Jurkat, Clone E6-1 (cell line): ENCODE data around the gene SLC7A4.

ENCODE experiments used
- DNase-seq: peaks from one replicate; pipeline ENCODE4 v3.0.0-alpha.2; 2011; ENCODE audit warnings: low read depth, low spot score
- H3K4me3 ChIP-seq: 2 replicates; pipeline ENCODE4 v1.5.1; 2011; ENCODE audit warnings: mild to moderate bottlenecking, low read length, control low read depth, moderate library complexity

The SLC7A4 gene

GRCh38 chr22:20992056-20992442, 40.3 kb downstream of the SLC7A4 start:
- no peak overlapping the region for H3K4me3 ChIP-seq
- DNase-seq = no peak

GRCh38 chr22:20991252-20992055, 40.9 kb downstream of the SLC7A4 start:
- no peak overlapping the region for H3K4me3 ChIP-seq
- no peak for DNase-seq

DNA sequence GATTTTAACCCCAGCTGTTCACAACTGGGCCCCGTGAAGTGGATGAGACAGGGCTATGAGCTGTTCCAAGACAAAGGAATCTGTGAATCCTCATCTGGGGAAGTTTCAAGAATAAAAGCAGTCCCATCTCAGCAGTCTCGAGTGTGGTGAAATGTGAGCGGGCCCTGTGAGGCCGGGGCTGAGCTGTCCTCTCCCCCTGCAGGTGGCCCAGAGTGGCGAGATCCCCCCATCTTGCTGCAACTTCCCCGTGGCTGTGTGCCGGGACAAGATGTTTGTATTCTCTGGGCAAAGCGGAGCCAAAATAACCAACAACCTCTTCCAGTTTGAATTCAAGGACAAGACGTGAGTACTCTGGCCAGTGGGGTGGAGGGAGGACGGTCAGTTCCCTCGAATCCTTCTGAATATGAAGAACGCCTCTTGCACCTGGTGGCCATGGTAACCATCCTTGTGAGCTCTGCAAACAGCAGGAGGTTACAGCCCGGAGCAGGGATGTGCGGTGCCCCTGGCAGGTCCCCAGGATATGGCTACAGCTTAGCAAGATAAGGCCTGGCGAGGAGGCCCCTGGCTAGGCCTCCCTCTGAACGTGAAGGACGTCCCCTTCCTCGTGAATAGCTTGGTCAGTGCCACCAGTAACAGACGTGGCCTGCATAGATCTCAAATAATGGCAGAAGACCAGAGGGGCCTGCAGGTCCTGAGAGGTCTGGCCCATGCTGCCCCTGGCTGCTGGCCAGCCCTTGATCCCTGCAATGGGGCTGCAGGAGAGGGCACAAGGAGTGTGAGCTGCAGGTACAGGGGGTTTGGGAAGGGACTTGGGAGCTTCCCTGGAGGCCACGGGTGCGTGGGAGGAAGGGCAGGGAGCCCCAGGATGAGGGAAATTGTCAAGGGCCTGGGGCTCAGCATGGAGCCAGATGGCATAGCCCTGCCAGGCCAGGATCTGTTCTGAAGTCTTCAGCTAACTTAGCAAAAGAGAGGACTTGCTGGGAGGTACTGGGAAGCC, 41.9 kb downstream of the SLC7A4 start:
- DNase-seq = no peak
- no peak overlapping the region for H3K4me3 ChIP-seq

DNA sequence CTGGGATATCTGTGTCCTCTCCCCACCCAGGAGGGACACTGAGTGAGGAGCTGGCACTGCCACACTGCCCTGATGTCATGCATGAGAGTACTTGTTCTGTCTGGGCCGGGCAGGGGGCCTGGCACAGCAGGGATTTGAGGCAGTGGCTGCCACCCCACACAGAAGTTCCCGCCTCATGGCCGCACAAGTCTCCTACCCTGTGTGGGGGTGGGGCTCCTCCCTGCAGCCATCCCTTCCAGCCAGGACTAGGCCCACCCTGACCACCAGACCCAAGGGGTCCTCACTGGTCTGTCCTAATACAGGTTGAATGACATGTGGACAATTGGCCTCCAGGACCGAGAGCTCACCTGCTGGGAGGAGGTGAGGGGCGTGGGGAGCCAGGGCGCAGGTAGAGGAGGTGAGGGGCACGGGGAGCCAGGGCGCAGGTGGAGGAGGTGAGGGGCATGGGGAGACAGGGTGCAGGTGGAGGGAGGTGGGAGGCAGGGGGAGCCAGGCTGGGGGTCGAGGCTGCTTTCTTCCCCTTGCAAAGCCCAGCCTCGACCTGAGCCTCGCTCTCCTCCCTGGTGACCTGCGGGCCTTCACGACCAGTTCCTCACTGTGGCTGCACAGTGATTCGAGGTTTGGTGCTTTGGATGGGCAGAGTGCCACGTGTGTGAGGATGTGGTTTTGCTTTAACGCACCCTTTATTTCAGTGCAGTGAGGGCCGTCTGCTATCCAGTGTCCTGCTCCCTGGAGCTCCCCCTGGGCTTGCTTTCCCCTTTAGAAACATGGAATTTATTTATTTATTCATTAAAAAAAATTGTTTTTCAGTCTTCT, 42.8 kb downstream of the SLC7A4 start:
- no peak for DNase-seq
- no peak overlapping the region for H3K4me3 ChIP-seq

DNA sequence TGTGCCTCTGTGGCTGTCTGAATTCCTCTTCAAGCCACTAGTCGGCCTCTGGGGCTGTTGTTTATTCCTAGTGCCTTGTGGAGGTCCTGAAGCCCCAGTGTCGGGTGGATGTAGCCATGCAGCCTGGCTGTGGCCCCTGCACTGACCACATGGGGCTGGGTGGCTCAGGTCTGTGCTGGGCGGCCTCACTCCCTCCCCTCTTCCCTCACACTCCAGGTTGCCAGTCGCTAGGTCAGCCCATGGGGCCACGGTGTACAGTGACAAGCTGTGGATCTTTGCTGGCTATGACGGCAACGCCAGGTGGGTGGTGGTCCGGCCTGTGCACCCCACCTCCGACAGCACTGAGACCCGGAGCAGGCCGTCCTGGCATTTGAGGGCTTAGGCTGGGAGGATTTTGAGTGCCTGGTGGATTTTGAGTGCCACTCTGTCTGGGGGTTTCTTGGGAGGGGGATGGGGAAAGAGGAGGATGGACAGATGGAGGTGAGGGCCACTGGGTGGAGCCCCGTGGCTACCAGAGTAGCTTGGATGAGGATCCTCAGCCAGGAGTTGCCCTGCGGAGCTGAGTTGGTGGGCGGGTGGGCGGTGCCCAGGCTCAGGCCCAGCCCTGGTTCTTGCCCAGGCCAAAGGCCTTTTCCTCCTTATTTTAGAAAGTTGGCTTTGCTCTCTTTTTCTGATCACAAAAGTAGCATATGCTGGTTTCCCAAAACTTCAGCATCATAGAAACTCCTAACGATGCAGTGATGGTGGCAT, 43.6 kb downstream of the SLC7A4 start:
- no peak for DNase-seq

DNA sequence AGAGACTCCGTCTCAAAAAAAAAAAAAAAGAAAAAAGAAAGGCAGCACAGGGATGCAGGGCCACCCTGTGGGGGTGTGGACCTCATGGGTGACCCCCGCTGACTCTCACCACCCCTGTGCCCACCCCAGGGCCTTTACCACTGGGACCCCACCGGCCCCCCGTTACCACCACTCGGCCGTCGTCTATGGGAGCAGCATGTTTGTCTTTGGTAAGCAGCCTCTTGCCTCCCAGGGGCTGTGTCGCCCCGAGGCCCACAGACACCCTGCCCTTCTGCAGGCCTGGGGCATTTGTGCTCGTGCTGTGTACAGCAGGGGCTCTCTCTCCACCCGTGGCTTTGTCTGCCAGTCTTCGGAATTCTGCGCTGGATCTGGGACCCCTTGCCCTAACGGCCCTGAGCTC, 45.0 kb downstream of the SLC7A4 start:
- H3K4me3 ChIP-seq = no peak overlapping the region
- DNase-seq = no peak

More for the DNA sequence above, 43.6 kb downstream of the SLC7A4 start:
- H3K4me3 ChIP-seq = no peak overlapping the region

GRCh38 chr22:20986365-20986764, 46.0 kb downstream of the SLC7A4 start:
- no peak for DNase-seq
- no peak overlapping the region for H3K4me3 ChIP-seq

DNA sequence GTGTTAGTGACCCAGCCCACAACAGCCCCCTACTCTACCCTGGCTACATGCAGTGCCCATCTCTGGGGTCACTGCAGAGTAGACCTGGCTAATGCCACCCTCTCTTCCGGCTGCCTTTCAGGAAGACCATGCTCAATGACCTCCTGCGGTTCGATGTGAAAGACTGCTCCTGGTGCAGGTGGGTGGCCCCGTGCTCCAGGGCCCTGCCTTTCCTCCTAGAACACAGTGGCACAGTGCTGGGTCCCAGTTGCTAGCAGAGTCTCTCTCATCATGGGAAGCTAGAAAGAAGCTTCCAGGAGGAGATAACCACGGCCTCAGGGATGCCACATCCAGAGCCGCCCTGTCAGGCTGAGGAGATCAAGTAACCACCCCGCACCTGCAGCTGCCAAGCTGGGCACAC, 46.6 kb downstream of the SLC7A4 start:
- H3K4me3 ChIP-seq = no peak overlapping the region
- no peak for DNase-seq

DNA sequence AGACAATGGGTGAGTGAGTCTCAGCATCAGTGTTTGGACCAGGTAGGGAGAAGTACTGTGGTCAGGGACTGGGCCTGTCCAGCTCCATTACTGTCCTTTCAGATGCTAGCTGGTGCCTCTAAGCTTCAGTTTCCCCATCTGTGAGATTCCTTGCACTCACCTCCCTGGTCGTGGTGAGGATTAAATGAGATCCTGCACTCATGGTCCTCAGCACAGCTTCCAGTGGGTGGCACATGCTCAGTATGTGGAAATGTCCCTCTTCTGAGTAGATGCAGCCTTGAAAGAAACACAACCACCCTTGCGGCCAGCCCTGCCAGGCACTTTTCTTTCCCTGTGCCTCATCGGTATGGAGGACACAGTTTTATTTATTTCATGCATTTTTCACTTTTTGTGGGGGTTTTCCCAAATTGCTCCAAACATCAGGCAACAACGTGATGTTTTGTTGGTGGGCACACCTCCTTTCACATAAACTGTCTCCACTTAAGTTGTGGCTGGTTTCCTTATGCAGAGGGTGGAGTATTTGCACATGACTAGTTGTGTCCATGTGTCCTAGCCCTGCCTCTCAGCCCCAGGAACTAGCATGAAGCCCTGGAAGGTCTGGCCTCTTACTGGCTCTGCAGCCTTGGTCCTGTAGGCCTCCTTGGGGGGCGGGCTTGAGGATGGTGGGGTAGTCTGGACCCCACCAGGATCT, 49.1 kb downstream of the SLC7A4 start:
- DNase-seq = no peak

GRCh38 chr22:20982563-20982882, 49.8 kb downstream of the SLC7A4 start:
- peak overlapping the region; percentile 87 for H3K4me3 ChIP-seq
- no peak for DNase-seq

More for the DNA sequence above, 49.1 kb downstream of the SLC7A4 start:
- H3K4me3 ChIP-seq = peak overlapping the region; percentile 87

- DNase-seq = peak; percentile 72
- peak within 1 kb of the TSS; percentile 87 for H3K4me3 ChIP-seq
These were observed 50.4 kb downstream of the SLC7A4 start, which contains the start of gene LZTR1 for GRCh38 chr22:20981787-20982562. TSS of gene LZTR1 (plus strand) at chr22:20982297. CDS start at chr22:20982372, 75 bp downstream.

DNA sequence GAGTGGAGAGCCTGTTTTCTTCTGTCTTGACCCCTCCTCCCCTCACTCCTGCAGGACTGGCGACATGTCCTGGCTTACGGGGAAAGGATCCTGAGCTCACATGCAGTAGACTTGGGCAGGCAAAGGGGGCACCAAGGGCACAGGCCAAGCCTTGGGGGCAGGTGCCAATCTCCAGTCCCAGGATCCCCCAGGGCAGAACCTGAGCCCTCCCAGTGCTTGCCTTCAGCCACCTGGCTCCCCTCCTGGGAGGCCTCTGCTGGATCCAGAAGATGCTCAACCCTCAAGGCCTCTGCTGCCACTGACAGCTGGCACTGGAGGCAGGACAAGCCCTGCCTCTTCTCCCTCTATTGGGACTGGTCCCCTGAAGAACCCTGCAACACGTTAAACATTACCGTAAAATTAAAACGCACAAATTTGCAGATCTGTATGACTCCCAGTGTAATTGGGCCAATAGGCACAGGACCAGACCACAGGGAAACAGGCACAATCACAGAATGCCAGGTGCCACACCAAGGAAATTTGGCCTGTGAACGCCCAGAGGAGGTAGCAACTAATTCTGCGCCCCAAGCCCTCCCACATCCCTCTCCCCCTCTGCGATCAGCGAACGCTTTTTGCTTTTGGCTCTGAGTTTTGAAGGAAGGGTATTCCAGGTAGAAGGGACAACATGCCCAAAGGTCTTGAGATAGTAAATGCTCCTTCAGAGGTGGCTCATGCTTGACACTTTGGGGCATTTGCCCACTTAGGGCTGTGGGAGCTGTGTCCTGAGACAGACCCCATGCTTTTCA, 51.2 kb downstream of the SLC7A4 start:
- DNase-seq = no peak
- peak overlapping the region; percentile 87 for H3K4me3 ChIP-seq

GRCh38 chr22:20980523-20980922, 51.8 kb downstream of the SLC7A4 start:
- DNase-seq = no peak
- H3K4me3 ChIP-seq = peak overlapping the region; percentile 87; the same call in 1 of the 2 replicates

GRCh38 chr22:20979940-20980453, 52.4 kb downstream of the SLC7A4 start:
- DNase-seq = no peak
- H3K4me3 ChIP-seq = no peak overlapping the region

- no peak overlapping the region for H3K4me3 ChIP-seq
- DNase-seq = no peak
These were observed 53.0 kb downstream of the SLC7A4 start for GRCh38 chr22:20979243-20979809.
